ENCODE results near the gene ELOVL6.

GRCh38 chr4:110164856-110165255 lies 33.6 kb downstream of the ELOVL6 start:
- TF ChIP-seq CTCF (IDR thresholded peaks at IDR 0.05; ENCODE audit: poor library complexity) (no peak), EZH2 (IDR thresholded peaks at IDR 0.05; ENCODE audit: borderline replicate concordance) (no peak), EZH2phosphoT487 (IDR thresholded peaks at IDR 0.05; ENCODE audit: low read depth, severe bottlenecking, unreplicated experiment) (no peak)

All from hepatocyte (in vitro differentiated cells).